ENCODE results near the gene NFKBIB.
"Not testable (repeated sequence)": the region's sequence is repeated elsewhere in the genome, so short reads cannot be mapped to it uniquely, and the experiment has no call there.

DNA sequence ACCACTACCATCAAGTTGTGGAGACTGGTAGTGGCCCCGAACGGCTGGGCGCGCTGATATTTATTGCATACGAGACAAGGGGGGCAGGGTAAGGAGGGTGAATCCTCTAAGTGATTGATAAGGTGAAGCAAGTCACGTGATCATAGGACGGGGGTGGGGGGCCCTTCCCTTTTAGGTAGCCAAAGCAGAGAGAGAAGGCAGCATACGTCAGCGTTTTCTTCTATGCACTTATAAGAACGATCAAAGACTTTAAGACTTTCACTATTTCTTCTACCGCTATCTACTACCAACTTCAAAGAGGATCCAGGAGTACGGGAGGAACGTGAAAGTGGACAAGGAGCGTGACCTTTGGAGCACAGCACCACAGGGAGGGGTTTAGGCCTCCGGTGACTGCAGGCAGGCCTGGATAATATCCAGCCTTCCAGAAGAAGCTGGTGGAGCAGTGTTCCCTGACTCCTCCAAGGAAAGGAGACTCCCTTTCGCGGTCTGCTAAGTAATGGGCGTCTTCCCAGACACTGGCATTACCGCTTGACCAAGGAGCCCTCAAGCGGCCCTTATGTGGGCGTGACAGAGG, 40.1 kb upstream of the NFKBIB start:
- TF ChIP-seq CHD2 (IDR thresholded peaks at IDR 0.05; ENCODE audit: low read length, partially characterized antibody); RAD21 (conservative IDR thresholded peaks at IDR 0.05 in 1 of 2, IDR thresholded peaks at IDR 0.05 in 1 of 2); POLR2A (IDR thresholded peaks at IDR 0.05; ENCODE audit: low read length); HDAC2 (IDR thresholded peaks at IDR 0.05); BHLHE40 (IDR thresholded peaks at IDR 0.05; ENCODE audit: low read depth, low read length); KDM1A (IDR thresholded peaks at IDR 0.05; ENCODE audit: low read depth); ESRRA (IDR thresholded peaks at IDR 0.05; ENCODE audit: borderline replicate concordance, low read length); HEYL (CRISPR knock-in tag; IDR thresholded peaks at IDR 0.05); ZNF302 (CRISPR knock-in tag; IDR thresholded peaks at IDR 0.05): not testable (repeated sequence)
- TF ChIP-seq, protein P1, sequence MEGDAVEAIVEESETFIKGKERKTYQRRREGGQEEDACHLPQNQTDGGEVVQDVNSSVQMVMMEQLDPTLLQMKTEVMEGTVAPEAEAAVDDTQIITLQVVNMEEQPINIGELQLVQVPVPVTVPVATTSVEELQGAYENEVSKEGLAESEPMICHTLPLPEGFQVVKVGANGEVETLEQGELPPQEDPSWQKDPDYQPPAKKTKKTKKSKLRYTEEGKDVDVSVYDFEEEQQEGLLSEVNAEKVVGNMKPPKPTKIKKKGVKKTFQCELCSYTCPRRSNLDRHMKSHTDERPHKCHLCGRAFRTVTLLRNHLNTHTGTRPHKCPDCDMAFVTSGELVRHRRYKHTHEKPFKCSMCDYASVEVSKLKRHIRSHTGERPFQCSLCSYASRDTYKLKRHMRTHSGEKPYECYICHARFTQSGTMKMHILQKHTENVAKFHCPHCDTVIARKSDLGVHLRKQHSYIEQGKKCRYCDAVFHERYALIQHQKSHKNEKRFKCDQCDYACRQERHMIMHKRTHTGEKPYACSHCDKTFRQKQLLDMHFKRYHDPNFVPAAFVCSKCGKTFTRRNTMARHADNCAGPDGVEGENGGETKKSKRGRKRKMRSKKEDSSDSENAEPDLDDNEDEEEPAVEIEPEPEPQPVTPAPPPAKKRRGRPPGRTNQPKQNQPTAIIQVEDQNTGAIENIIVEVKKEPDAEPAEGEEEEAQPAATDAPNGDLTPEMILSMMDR (IDR thresholded peaks at IDR 0.05) = not testable (repeated sequence)
- TF ChIP-seq, protein P2, sequence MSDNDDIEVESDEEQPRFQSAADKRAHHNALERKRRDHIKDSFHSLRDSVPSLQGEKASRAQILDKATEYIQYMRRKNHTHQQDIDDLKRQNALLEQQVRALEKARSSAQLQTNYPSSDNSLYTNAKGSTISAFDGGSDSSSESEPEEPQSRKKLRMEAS (IDR thresholded peaks at IDR 0.05) = not testable (repeated sequence)

Measured in A549 (cell line).